GM12878 (cell line): ENCODE results near the gene ZNF646. TPM values are rescaled to one million over a fixed set of nuclear protein-coding genes. Genes with fewer than 3 reads are reported as not detected.

ENCODE experiments used
- ATAC-seq: fragments of 200-7000 bp; cut with Tn5 transposase; 3 replicates; pipeline ENCODE4 v1.9.1; 2020; ENCODE audit warnings: mild to moderate bottlenecking, moderate library complexity
- BruUV-seq: library from RNA; stranded (reverse); fragments of 400-500 nt; replicated peaks from 2 replicates; lab custom pipeline; 2021; lab: Mats Ljungman, UMichigan
- CTCF ChIA-PET: fragments of 300-600 bp; sonication (Branson Sonifier 250); formaldehyde crosslinking; extraction: SDS; loops from one replicate; lab custom pipeline; 2021; ENCODE audit warnings: inconsistent platforms; lab: Yijun Ruan, JAX
- POLR2A ChIA-PET: fragments of 350-600 bp; formaldehyde crosslinking; extraction: SDS; loops from one replicate; lab custom pipeline; 2021; ENCODE audit warnings: inconsistent platforms; lab: Charles Lee
- RAD21 ChIA-PET: fragments of 300-600 bp; sonication (Branson Sonifier 250); formaldehyde crosslinking; loops from one replicate; lab custom pipeline; 2023; ENCODE audit warnings: antibody characterized with exemption; ENCODE audit not compliant: unreplicated experiment; lab: Charles Lee
- SMC1A ChIA-PET: fragments of 300-600 bp; sonication (Branson Sonifier 250); formaldehyde crosslinking; loops from one replicate; lab custom pipeline; 2023; ENCODE audit not compliant: unreplicated experiment, uncharacterized antibody; lab: Charles Lee
- DNase-seq: peaks from one replicate; pipeline ENCODE4 v3.0.0-alpha.2; 2011; ENCODE audit warnings: low read depth, low spot score
- FAIRE-seq: peaks from 3 replicates; lab custom pipeline; 2011; peaks lifted over from hg19 to GRCh38; lab: Jason Lieb, UNC
- H2AFZ ChIP-seq: 2 replicates; pipeline ENCODE4 v1.6.0; 2011; ENCODE audit warnings: low read depth, low read length, control low read depth; ENCODE audit not compliant: control insufficient read depth
- H3K27ac ChIP-seq: 2 replicates; pipeline ENCODE4 v1.5.1; 2011; ENCODE audit warnings: control low read depth; ENCODE audit not compliant: control insufficient read depth, insufficient read depth
- H3K27me3 ChIP-seq, 2 experiments: replicated peaks in 1 of 2; 2 replicates each; pipeline versions ENCODE4 v1.6.0 to v1.6.1; 2011; ENCODE audit warnings: low read length in 1 of 2; ENCODE audit not compliant: control insufficient read depth in 2 of 2, insufficient read depth in 2 of 2
- H3K36me3 ChIP-seq, 2 experiments: 2 replicates each; pipeline ENCODE4 v1.5.1; 2011; ENCODE audit warnings: low read length in 1 of 2; ENCODE audit not compliant: control insufficient read depth in 2 of 2, insufficient read depth in 2 of 2
- H3K4me1 ChIP-seq: 2 replicates; pipeline ENCODE4 v1.6.1; 2011; ENCODE audit warnings: mild to moderate bottlenecking, low read length, moderate library complexity, mixed read lengths; ENCODE audit not compliant: control insufficient read depth, insufficient read depth
- H3K4me2 ChIP-seq: 2 replicates; pipeline ENCODE4 v1.6.0; 2011; ENCODE audit warnings: control low read depth; ENCODE audit not compliant: control insufficient read depth, insufficient read depth
- H3K4me3 ChIP-seq: fragments of 200-600 bp; sonication (generic); 2 replicates; pipeline ENCODE4 v1.5.1; 2016
- H3K79me2 ChIP-seq: 2 replicates; pipeline ENCODE4 v1.6.0; 2011; ENCODE audit warnings: low read length; ENCODE audit not compliant: control insufficient read depth, insufficient read depth
- H3K9ac ChIP-seq: 2 replicates; pipeline ENCODE4 v1.8.0; 2011; ENCODE audit warnings: low read length, control low read depth, mixed read lengths; ENCODE audit not compliant: control insufficient read depth, insufficient read depth
- H3K9me3 ChIP-seq: replicated peaks from 3 replicates; pipeline ENCODE4 v1.5.1; 2011; ENCODE audit warnings: mild to moderate bottlenecking, low read length; ENCODE audit not compliant: control insufficient read depth, insufficient read depth
- H4K20me1 ChIP-seq: 2 replicates; pipeline ENCODE4 v1.6.0; 2011; ENCODE audit not compliant: control insufficient read depth, insufficient read depth
- BHLHE40 ChIP-seq, 2 experiments: fragments of 450-650 bp in 1 of 2; IDR thresholded peaks; 2 replicates each; pipeline ENCODE4 v1.6.1; 2011 to 2017; ENCODE audit warnings: low read depth in 2 of 2, borderline replicate concordance in 1 of 2, improper control_type of control experiment in 1 of 2, low read length in 1 of 2, mild to moderate bottlenecking in 1 of 2
- BMI1 ChIP-seq: fragments of 450-650 bp; IDR thresholded peaks from 2 replicates; pipeline ENCODE4 v1.6.1; 2016; ENCODE audit warnings: mild to moderate bottlenecking, moderate library complexity, borderline replicate concordance
- CHD1 ChIP-seq: IDR thresholded peaks from 2 replicates; pipeline ENCODE4 v1.6.1; 2012; ENCODE audit warnings: low read depth, low read length, improper control_type of control experiment
- CHD2 ChIP-seq: IDR thresholded peaks from 2 replicates; pipeline ENCODE4 v1.6.1; 2011; ENCODE audit warnings: low read depth, low read length, improper control_type of control experiment, borderline replicate concordance
- FOS ChIP-seq: IDR thresholded peaks from 3 replicates; pipeline ENCODE4 v1.6.1; 2011; ENCODE audit warnings: borderline replicate concordance; ENCODE audit not compliant: insufficient read length; ENCODE audit errors: extremely low read depth
- IKZF2 ChIP-seq, 2 experiments: fragments of 450-650 bp; IDR thresholded peaks; 2 replicates each; pipeline ENCODE4 v1.6.1; 2017; ENCODE audit warnings: mild to moderate bottlenecking in 2 of 2, moderate library complexity in 2 of 2
- NR2C1 ChIP-seq: fragments of 450-650 bp; IDR thresholded peaks from 2 replicates; pipeline ENCODE4 v1.6.1; 2017; ENCODE audit warnings: antibody characterized with exemption, mild to moderate bottlenecking, moderate library complexity
- PRDM15 ChIP-seq: fragments of 450-650 bp; formaldehyde crosslinking; IDR thresholded peaks from 2 replicates; pipeline ENCODE4 v1.4.0; 2020; ENCODE audit warnings: mild to moderate bottlenecking, moderate library complexity
- SMAD5 ChIP-seq: IDR thresholded peaks from 2 replicates; pipeline ENCODE4 v1.6.1; 2016; ENCODE audit warnings: antibody characterized with exemption, low read depth
- SMARCA5 ChIP-seq: fragments of 450-650 bp; IDR thresholded peaks from 2 replicates; pipeline ENCODE4 v1.6.1; 2017; ENCODE audit warnings: mild to moderate bottlenecking
- SUPT20H ChIP-seq: IDR thresholded peaks from 2 replicates; pipeline ENCODE4 v1.6.1; 2011; ENCODE audit warnings: low read depth, mild to moderate bottlenecking, low read length, moderate library complexity, borderline replicate concordance; ENCODE audit not compliant: control insufficient read depth
- WGBS: methylation state at CpG from one replicate; pipeline ENCODE4 v1.1.6; 2016; ENCODE audit warnings: low lambda C conversion rate; ENCODE audit not compliant: insufficient replicate concordance, insufficient coverage; ENCODE audit errors: missing lambda C conversion rate; 5-methylcytosine and 5-hydroxymethylcytosine counted together
- in situ Hi-C: fragments of 300-500 bp; cut with MboI; formaldehyde crosslinking; loops from 9 replicates; pipeline ENCODE4 v1.14.3; 2018; ENCODE audit warnings: mixed read lengths
- intact Hi-C: fragments of 100-400 bp; cut with micrococcal nuclease; formaldehyde crosslinking; loops from one replicate; pipeline ENCODE4 v1.14.2; 2022; ENCODE audit not compliant: unreplicated experiment
- polyA plus RNA-seq, 11 experiments: library from polyadenylated mRNA; depleted of rRNA in 4 of 11; unstranded in 6 of 11; stranded (reverse) in 5 of 11; fragments of >200 nt; fragmentation: Nextera tagmentation in 4 of 11; fragmentation: Illumina TruSeq in 1 of 11; extraction: Ambion mirVana in 4 of 11; extraction: Trizol in 1 of 11; gene quantifications; 1 replicate in 1 of 11; 2 replicates in 10 of 11; pipeline versions ENCODE4 v1.2.1 to v1.2.3, GENCODE V29; 2011 to 2016; ENCODE audit warnings: inconsistent platforms in 2 of 11, missing spikeins in 2 of 11, low read depth in 1 of 11
- total RNA-seq, 4 experiments: library from RNA; depleted of rRNA in 3 of 4; stranded (reverse); fragments of >200 nt in 3 of 4; fragmentation: Illumina TruSeq in 1 of 4; extraction: Trizol in 1 of 4; gene quantifications; 2 replicates each; pipeline versions ENCODE4 v1.2.1 to v1.2.3, GENCODE V29; 2013 to 2021
- TF ChIP-seq, protein P1 (sequence below): fragments of 450-650 bp; IDR thresholded peaks from 2 replicates; pipeline ENCODE4 v1.6.1; 2018; ENCODE audit warnings: mild to moderate bottlenecking, low read depth, moderate library complexity; ENCODE audit not compliant: partially characterized antibody

ZNF646 gene
- total and polyA plus RNA-seq, 10 of the 15 experiments (the other 5 are each of a cell fraction or from before 2014, with no cell fraction given): 0.10 to 21.8 (median 6.4) TPM

GRCh38 chr16:31120129-31120528 is 45.9 kb downstream of the ZNF646 start:
- peaks cover 3 to 9% of the 10 kb centered on the region in 2 experiments; a peak in 3 of 4 replicates for H3K36me3 ChIP-seq
- no peaks in the 10 kb centered on the region for H3K27me3 ChIP-seq
- no peak overlapping the region for H3K27ac ChIP-seq
- no peak overlapping the region for H3K4me2 ChIP-seq
- no peaks in the 10 kb centered on the region for H3K9me3 ChIP-seq
- ATAC-seq (no peak), DNase-seq (no peak), FAIRE-seq (no peak)
- intact Hi-C loops (no loop called here), in situ Hi-C loops (no loop called here)
- 97% methylated on average over 16 of the region's 16 CpGs for WGBS
- CTCF ChIA-PET: interaction anchor here (1.0 to 2.1 kb wide), 3 partner anchors 8 to 135 kb away, joined by 3 to 7 read pairs (median 6); no protein-coding TSS in a partner anchor
- TF ChIP-seq FOS (no peak), BHLHE40 (IDR thresholded peaks at IDR 0.05; ENCODE audit: borderline replicate concordance in 1 of 2, low read depth in 2 of 2, low read length in 1 of 2) (no peak), SMARCA5 (no peak), PRDM15 (no peak), CHD1 (no peak), CHD2 (no peak), SMAD5 (no peak), NR2C1 (no peak), BMI1 (no peak), IKZF2 (IDR thresholded peaks at IDR 0.05) (no peak), SUPT20H (no peak)
- TF ChIP-seq, protein P1, sequence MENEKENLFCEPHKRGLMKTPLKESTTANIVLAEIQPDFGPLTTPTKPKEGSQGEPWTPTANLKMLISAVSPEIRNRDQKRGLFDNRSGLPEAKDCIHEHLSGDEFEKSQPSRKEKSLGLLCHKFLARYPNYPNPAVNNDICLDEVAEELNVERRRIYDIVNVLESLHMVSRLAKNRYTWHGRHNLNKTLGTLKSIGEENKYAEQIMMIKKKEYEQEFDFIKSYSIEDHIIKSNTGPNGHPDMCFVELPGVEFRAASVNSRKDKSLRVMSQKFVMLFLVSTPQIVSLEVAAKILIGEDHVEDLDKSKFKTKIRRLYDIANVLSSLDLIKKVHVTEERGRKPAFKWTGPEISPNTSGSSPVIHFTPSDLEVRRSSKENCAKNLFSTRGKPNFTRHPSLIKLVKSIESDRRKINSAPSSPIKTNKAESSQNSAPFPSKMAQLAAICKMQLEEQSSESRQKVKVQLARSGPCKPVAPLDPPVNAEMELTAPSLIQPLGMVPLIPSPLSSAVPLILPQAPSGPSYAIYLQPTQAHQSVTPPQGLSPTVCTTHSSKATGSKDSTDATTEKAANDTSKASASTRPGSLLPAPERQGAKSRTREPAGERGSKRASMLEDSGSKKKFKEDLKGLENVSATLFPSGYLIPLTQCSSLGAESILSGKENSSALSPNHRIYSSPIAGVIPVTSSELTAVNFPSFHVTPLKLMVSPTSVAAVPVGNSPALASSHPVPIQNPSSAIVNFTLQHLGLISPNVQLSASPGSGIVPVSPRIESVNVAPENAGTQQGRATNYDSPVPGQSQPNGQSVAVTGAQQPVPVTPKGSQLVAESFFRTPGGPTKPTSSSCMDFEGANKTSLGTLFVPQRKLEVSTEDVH: no peak
- H3K9ac ChIP-seq: no peak overlapping the region
- H3K4me3 ChIP-seq: no peak overlapping the region
- BruUV-seq: no TSS peak
- POLR2A ChIA-PET: interaction anchor here (1.0 kb wide), 1 partner anchor 22 kb away, joined by 5 read pairs; no protein-coding TSS in a partner anchor
- peaks cover 11% of the 10 kb centered on the region for H3K79me2 ChIP-seq
- RAD21 ChIA-PET: interaction anchor here (5.2 kb wide), 1 partner anchor 23 kb away, joined by 48 read pairs; no protein-coding TSS in a partner anchor
- SMC1A ChIA-PET: interaction anchor here (0.7 to 2.0 kb wide), 3 partner anchors 16 to 262 kb away, joined by 3 to 9 read pairs (median 3); no protein-coding TSS in a partner anchor
- peaks cover 8% of the 10 kb centered on the region for H3K4me1 ChIP-seq
- H2AFZ ChIP-seq: no peak overlapping the region
- H4K20me1 ChIP-seq: no peaks in the 10 kb centered on the region
